Smooth muscle cell (in vitro differentiated cells): Measurements from ENCODE around the gene SMIM38. TPM values are rescaled to one million over a fixed set of nuclear protein-coding genes. Genes with fewer than 3 reads are reported as not detected.

Experiments used
- DNase-seq: peaks from one replicate; lab custom pipeline; 2025; ENCODE audit not compliant: unreplicated experiment; lab: John Stamatoyannopoulos, UW
- H2AFZ ChIP-seq: fragments of 200-600 bp; sonication (generic); 2 replicates; pipeline ENCODE4 v1.6.0; 2016; ENCODE audit warnings: antibody characterized with exemption, low read depth, mild to moderate bottlenecking
- H3F3A ChIP-seq: fragments of 200-600 bp; sonication (generic); 2 replicates; pipeline ENCODE4 v1.6.0; 2017; ENCODE audit warnings: antibody characterized with exemption, low read depth
- H3K27ac ChIP-seq: fragments of 200-600 bp; sonication (generic); 2 replicates; pipeline ENCODE4 v1.5.1; 2016; ENCODE audit warnings: low read depth, mild to moderate bottlenecking
- H3K27me3 ChIP-seq: fragments of 200-600 bp; sonication (generic); 2 replicates; pipeline ENCODE4 v1.6.1; 2016; ENCODE audit warnings: low read depth, mild to moderate bottlenecking
- H3K36me3 ChIP-seq: fragments of 200-600 bp; sonication (generic); 2 replicates; pipeline ENCODE4 v1.5.1; 2016; ENCODE audit warnings: low read depth
- H3K4me1 ChIP-seq: fragments of 200-600 bp; sonication (generic); 2 replicates; pipeline ENCODE4 v1.5.1; 2016; ENCODE audit warnings: low read depth
- H3K4me2 ChIP-seq: fragments of 200-600 bp; sonication (generic); 2 replicates; pipeline ENCODE4 v1.6.0; 2016; ENCODE audit warnings: mild to moderate bottlenecking
- H3K4me3 ChIP-seq: fragments of 200-600 bp; sonication (generic); 2 replicates; pipeline ENCODE4 v1.5.1; 2016; ENCODE audit warnings: mild to moderate bottlenecking
- H3K79me2 ChIP-seq: fragments of 200-600 bp; sonication (generic); 2 replicates; pipeline ENCODE4 v1.6.0; 2016; ENCODE audit warnings: low read depth, mild to moderate bottlenecking
- H3K9ac ChIP-seq: fragments of 200-600 bp; sonication (generic); 2 replicates; pipeline ENCODE4 v1.6.0; 2016; ENCODE audit warnings: low read depth
- H3K9me3 ChIP-seq: fragments of 200-600 bp; sonication (generic); replicated peaks from 2 replicates; pipeline ENCODE4 v1.5.1; 2016; ENCODE audit warnings: low read depth
- H4K20me1 ChIP-seq: fragments of 200-600 bp; sonication (generic); 2 replicates; pipeline ENCODE4 v1.6.0; 2016; ENCODE audit warnings: low read depth
- CTCF ChIP-seq: fragments of 200-600 bp; sonication (generic); IDR thresholded peaks from 2 replicates; pipeline ENCODE4 v1.5.1; 2017; ENCODE audit warnings: borderline replicate concordance, mild to moderate bottlenecking, antibody characterized with exemption; ENCODE audit not compliant: insufficient read depth, poor library complexity, severe bottlenecking
- WGBS: methylation state at CpG from one replicate; pipeline ENCODE4 v1.1.7; 2016; ENCODE audit warnings: low lambda C conversion rate; 5-methylcytosine and 5-hydroxymethylcytosine counted together
- polyA plus RNA-seq: library from polyadenylated mRNA; unstranded; fragments of >200 nt; fragmentation: Nextera tagmentation; extraction: Ambion mirVana; gene quantifications from 2 replicates; pipeline ENCODE4 v1.2.1, GENCODE V29; 2016
- total RNA-seq: library from RNA; depleted of rRNA; stranded (reverse); fragments of >200 nt; gene quantifications from 2 replicates; pipeline ENCODE4 v1.2.3, GENCODE V29; 2014

Gene SMIM38
- total and polyA plus RNA-seq, 2 experiments from 2014 or later, result 0.27 TPM; not detected in 1

- Histone ChIP-seq H3K4me1 (peaks cover 11% of the 10 kb centered on the region), H3K27me3 (no peaks in the 10 kb centered on the region), H3K79me2 (no peaks in the 10 kb centered on the region), H3K9ac (no peak overlapping the region), H3K27ac (no peak overlapping the region), H3K36me3 (no peaks in the 10 kb centered on the region), H3K4me2 (no peak overlapping the region), H3F3A (no peaks in the 10 kb centered on the region), H3K9me3 (peaks cover 3% of the 10 kb centered on the region), H2AFZ (no peak overlapping the region), H4K20me1 (no peaks in the 10 kb centered on the region), H3K4me3 (no peak overlapping the region)
- WGBS, result 95% methylated on average over 19 of the region's 19 CpGs
- no peak for DNase-seq
- no peak for TF ChIP-seq CTCF
Observed at GRCh38 chr11:69159150-69159852, 3.6 kb downstream of the SMIM38 start.

GRCh38 chr11:69160296-69161116, 4.8 kb downstream of the SMIM38 start:
- H3K9ac ChIP-seq, result no peak overlapping the region
- no peak for TF ChIP-seq CTCF
- DNase-seq, result no peak
- H4K20me1 ChIP-seq, result no peaks in the 10 kb centered on the region
- peaks cover 11% of the 10 kb centered on the region for H3K4me1 ChIP-seq
- H3K36me3 ChIP-seq, result no peaks in the 10 kb centered on the region
- H3K9me3 ChIP-seq, result peaks cover 3% of the 10 kb centered on the region
- no peaks in the 10 kb centered on the region for H3F3A ChIP-seq
- no peaks in the 10 kb centered on the region for H3K27me3 ChIP-seq
- H3K4me3 ChIP-seq, result no peak overlapping the region
- WGBS, result 88% methylated on average over 15 of the region's 15 CpGs
- no peak overlapping the region for H2AFZ ChIP-seq
- H3K27ac ChIP-seq, result no peak overlapping the region
- H3K79me2 ChIP-seq, result no peaks in the 10 kb centered on the region
- no peak overlapping the region for H3K4me2 ChIP-seq

- Histone ChIP-seq H3K9me3 (peaks cover 3% of the 10 kb centered on the region), H3K27me3 (no peaks in the 10 kb centered on the region), H3K4me3 (no peak overlapping the region), H3K79me2 (no peaks in the 10 kb centered on the region), H3K27ac (no peak overlapping the region), H2AFZ (no peak overlapping the region), H3K4me1 (peaks cover 11% of the 10 kb centered on the region), H3F3A (no peaks in the 10 kb centered on the region), H3K9ac (no peak overlapping the region), H3K36me3 (no peaks in the 10 kb centered on the region), H4K20me1 (no peaks in the 10 kb centered on the region), H3K4me2 (no peak overlapping the region)
- WGBS, result 74% methylated on average over 5 of the region's 5 CpGs
- TF ChIP-seq CTCF, result no peak
- DNase-seq, result no peak
Observed at GRCh38 chr11:69161117-69161407, 5.3 kb downstream of the SMIM38 start.

GRCh38 chr11:69162505-69162904, 6.8 kb downstream of the SMIM38 start:
- Histone ChIP-seq H3K4me2 (no peak overlapping the region), H3K9ac (no peak overlapping the region), H4K20me1 (no peaks in the 10 kb centered on the region), H3K9me3 (peaks cover 3% of the 10 kb centered on the region), H3K36me3 (no peaks in the 10 kb centered on the region), H2AFZ (no peak overlapping the region), H3K4me1 (no peaks in the 10 kb centered on the region), H3K79me2 (no peaks in the 10 kb centered on the region), H3K4me3 (no peak overlapping the region), H3K27me3 (no peaks in the 10 kb centered on the region), H3F3A (no peaks in the 10 kb centered on the region), H3K27ac (no peak overlapping the region)
- no peak for DNase-seq
- TF ChIP-seq CTCF, result no peak
